ENCODE data around the gene GAS2L1.

GAS2L1 gene

GRCh38 chr22:29275819-29276565 is 30.5 kb upstream of the GAS2L1 start:
- DNase-seq, result no peak

GRCh38 chr22:29277927-29278326 is 28.5 kb upstream of the GAS2L1 start:
- DNase-seq, result no peak

GRCh38 chr22:29284196-29284595 is 22.3 kb upstream of the GAS2L1 start:
- DNase-seq, result no peak

GRCh38 chr22:29288837-29289236 is 17.6 kb upstream of the GAS2L1 start:
- no peak for DNase-seq

- no peak for DNase-seq
These were observed 16.4 kb upstream of the GAS2L1 start for GRCh38 chr22:29290061-29290460.

- no peak for DNase-seq
These were observed 15.2 kb upstream of the GAS2L1 start for GRCh38 chr22:29291215-29291614.

- no peak for DNase-seq
These were observed 14.1 kb upstream of the GAS2L1 start for GRCh38 chr22:29292379-29292778.

- no peak for DNase-seq
These were observed 7.8 kb upstream of the GAS2L1 start for GRCh38 chr22:29298641-29299040.

- no peak for DNase-seq
These were observed 7.1 kb upstream of the GAS2L1 start for GRCh38 chr22:29299136-29299900.

GRCh38 chr22:29300467-29300806 is 6.0 kb upstream of the GAS2L1 start:
- DNase-seq, result no peak

- DNase-seq, result no peak
These were observed 5.4 kb upstream of the GAS2L1 start for GRCh38 chr22:29300807-29301601.

- DNase-seq, result no peak
These were observed 4.6 kb upstream of the GAS2L1 start for GRCh38 chr22:29301716-29302401.

- no peak for DNase-seq
These were observed 4.1 kb upstream of the GAS2L1 start for GRCh38 chr22:29302402-29302680.

GRCh38 chr22:29302681-29303465 is 3.6 kb upstream of the GAS2L1 start:
- DNase-seq, result no peak

GRCh38 chr22:29305836-29306174 is 645 bp upstream of the GAS2L1 start:
- DNase-seq, result no peak

GRCh38 chr22:29306835-29307595 is 565 bp downstream of the GAS2L1 start:
- peak; percentile 56 for DNase-seq

GRCh38 chr22:29307596-29308147 is 1.2 kb downstream of the GAS2L1 start:
- DNase-seq, result no peak

- no peak for DNase-seq
These were observed 1.8 kb downstream of the GAS2L1 start for GRCh38 chr22:29308148-29308790.

- peak; percentile 41 for DNase-seq
These were observed 2.4 kb downstream of the GAS2L1 start for GRCh38 chr22:29308791-29309262.

GRCh38 chr22:29309332-29310064 is 3.0 kb downstream of the GAS2L1 start:
- no peak for DNase-seq
